Measurements from ENCODE around the gene WHAMM. TPM values are rescaled to one million over a fixed set of nuclear protein-coding genes. Genes with fewer than 3 reads are reported as not detected.

Gene WHAMM
- total and polyA plus RNA-seq, 2 experiments from 2014 or later, result 3.0 to 3.6 TPM

GRCh38 chr15:82778755-82779154, 30.7 kb upstream of the WHAMM start:
- H3K9ac ChIP-seq, result no peak overlapping the region
- H3K36me3 ChIP-seq (ENCODE audit: low read depth), result no peaks in the 10 kb centered on the region
- no peaks in the 10 kb centered on the region for H3K4me1 ChIP-seq (ENCODE audit: insufficient read depth)
- H2AFZ ChIP-seq, result no peak overlapping the region
- H3F3A ChIP-seq (ENCODE audit: insufficient read depth), result no peaks in the 10 kb centered on the region
- no peak overlapping the region for H3K27ac ChIP-seq
- no peaks in the 10 kb centered on the region for H3K27me3 ChIP-seq (replicated peaks; ENCODE audit: insufficient read depth)
- H3K9me2 ChIP-seq (ENCODE audit: insufficient read depth), result no peaks in the 10 kb centered on the region
- DNase-seq, result no peak
- H3K4me2 ChIP-seq (ENCODE audit: unreplicated experiment), result no peak overlapping the region
- no peak for TF ChIP-seq EZH2 (IDR thresholded peaks at IDR 0.05; ENCODE audit: insufficient read depth, poor library complexity, severe bottlenecking)
- no peak for TF ChIP-seq EZH2phosphoT487 (IDR thresholded peaks at IDR 0.05; ENCODE audit: insufficient read depth, low read depth)
- H4K20me1 ChIP-seq (ENCODE audit: insufficient read depth), result no peaks in the 10 kb centered on the region
- no peaks in the 10 kb centered on the region for H3K79me2 ChIP-seq (ENCODE audit: insufficient read depth)
- no peaks in the 10 kb centered on the region for H3K9me3 ChIP-seq (ENCODE audit: low read depth)
- no peak overlapping the region for H3K4me3 ChIP-seq
- in situ Hi-C loops (cut with MboI), result no loop called here
- WGBS, 2 experiments (ENCODE audit: low coverage in 1 of 2, low lambda C conversion rate in 2 of 2, missing lambda C conversion rate in 2 of 2), result 50 to 63% methylated on average over 3 of the region's 3 CpGs

GRCh38 chr15:82781349-82781748, 28.1 kb upstream of the WHAMM start:
- TF ChIP-seq EZH2 (IDR thresholded peaks at IDR 0.05; ENCODE audit: insufficient read depth, poor library complexity, severe bottlenecking), result no peak
- Histone ChIP-seq H3K4me2 (ENCODE audit: unreplicated experiment) (no peak overlapping the region), H2AFZ (no peak overlapping the region), H3K4me3 (no peak overlapping the region), H3K9me2 (ENCODE audit: insufficient read depth) (no peaks in the 10 kb centered on the region), H3K9me3 (ENCODE audit: low read depth) (no peaks in the 10 kb centered on the region), H3K27ac (no peak overlapping the region), H3K79me2 (ENCODE audit: insufficient read depth) (no peaks in the 10 kb centered on the region), H3K9ac (no peak overlapping the region), H3K36me3 (ENCODE audit: low read depth) (no peaks in the 10 kb centered on the region), H3K27me3 (replicated peaks; ENCODE audit: insufficient read depth) (no peaks in the 10 kb centered on the region), H3F3A (ENCODE audit: insufficient read depth) (no peaks in the 10 kb centered on the region), H3K4me1 (ENCODE audit: insufficient read depth) (no peaks in the 10 kb centered on the region), H4K20me1 (ENCODE audit: insufficient read depth) (no peaks in the 10 kb centered on the region)
- in situ Hi-C loops (cut with MboI), result no loop called here
- WGBS, 2 experiments (ENCODE audit: low coverage in 1 of 2, low lambda C conversion rate in 2 of 2, missing lambda C conversion rate in 2 of 2), result 43 to 53% methylated on average over 4 of the region's 4 CpGs
- DNase-seq, result no peak

- Histone ChIP-seq H2AFZ (no peak overlapping the region), H3K9ac (no peak overlapping the region), H3K9me3 (ENCODE audit: low read depth) (no peaks in the 10 kb centered on the region), H3K36me3 (ENCODE audit: low read depth) (no peaks in the 10 kb centered on the region), H4K20me1 (ENCODE audit: insufficient read depth) (no peaks in the 10 kb centered on the region), H3K27me3 (replicated peaks; ENCODE audit: insufficient read depth) (no peaks in the 10 kb centered on the region), H3K4me3 (no peak overlapping the region), H3K9me2 (ENCODE audit: insufficient read depth) (no peaks in the 10 kb centered on the region), H3K27ac (no peak overlapping the region), H3K79me2 (ENCODE audit: insufficient read depth) (no peaks in the 10 kb centered on the region), H3K4me2 (ENCODE audit: unreplicated experiment) (no peak overlapping the region), H3K4me1 (ENCODE audit: insufficient read depth) (no peaks in the 10 kb centered on the region), H3F3A (ENCODE audit: insufficient read depth) (no peaks in the 10 kb centered on the region)
- WGBS, 2 experiments (ENCODE audit: low coverage in 1 of 2, low lambda C conversion rate in 2 of 2, missing lambda C conversion rate in 2 of 2), result 53 to 56% methylated on average over 2 of the region's 2 CpGs
- no peak for DNase-seq
- no peak for TF ChIP-seq EZH2 (IDR thresholded peaks at IDR 0.05; ENCODE audit: insufficient read depth, poor library complexity, severe bottlenecking)
- TF ChIP-seq EZH2phosphoT487 (IDR thresholded peaks at IDR 0.05; ENCODE audit: insufficient read depth, low read depth), result no peak
- in situ Hi-C loops (cut with MboI), result no loop called here
These were observed 20.9 kb upstream of the WHAMM start for GRCh38 chr15:82788496-82788895.

- in situ Hi-C loops (cut with MboI), result no loop called here
- no peaks in the 10 kb centered on the region for H3K79me2 ChIP-seq (ENCODE audit: insufficient read depth)
- H3F3A ChIP-seq (ENCODE audit: insufficient read depth), result no peaks in the 10 kb centered on the region
- no peaks in the 10 kb centered on the region for H3K9me2 ChIP-seq (ENCODE audit: insufficient read depth)
- no peaks in the 10 kb centered on the region for H3K36me3 ChIP-seq (ENCODE audit: low read depth)
- H3K4me3 ChIP-seq, result no peak overlapping the region
- H3K9me3 ChIP-seq (ENCODE audit: low read depth), result no peaks in the 10 kb centered on the region
- 77 to 92% methylated on average over 1 of the region's 1 CpG for WGBS, 2 experiments (ENCODE audit: low coverage in 1 of 2, low lambda C conversion rate in 2 of 2, missing lambda C conversion rate in 2 of 2)
- no peak overlapping the region for H3K4me2 ChIP-seq (ENCODE audit: unreplicated experiment)
- H3K27me3 ChIP-seq (replicated peaks; ENCODE audit: insufficient read depth), result no peaks in the 10 kb centered on the region
- no peaks in the 10 kb centered on the region for H4K20me1 ChIP-seq (ENCODE audit: insufficient read depth)
- DNase-seq, result peak; percentile 23
- H3K4me1 ChIP-seq (ENCODE audit: insufficient read depth), result no peaks in the 10 kb centered on the region
- no peak overlapping the region for H2AFZ ChIP-seq
- H3K9ac ChIP-seq, result no peak overlapping the region
- TF ChIP-seq EZH2phosphoT487 (IDR thresholded peaks at IDR 0.05; ENCODE audit: insufficient read depth, low read depth), result no peak
- no peak overlapping the region for H3K27ac ChIP-seq
These were observed 19.9 kb upstream of the WHAMM start for GRCh38 chr15:82789491-82789890.

- 77 to 86% methylated on average over 7 to 11 of the region's 11 CpGs for WGBS, 2 experiments (ENCODE audit: low coverage in 1 of 2, low lambda C conversion rate in 2 of 2, missing lambda C conversion rate in 2 of 2)
- no peak overlapping the region for H3K27ac ChIP-seq
- no peaks in the 10 kb centered on the region for H3K27me3 ChIP-seq (replicated peaks; ENCODE audit: insufficient read depth)
- no peaks in the 10 kb centered on the region for H3K9me3 ChIP-seq (ENCODE audit: low read depth)
- no peaks in the 10 kb centered on the region for H3K4me1 ChIP-seq (ENCODE audit: insufficient read depth)
- no peaks in the 10 kb centered on the region for H3K36me3 ChIP-seq (ENCODE audit: low read depth)
- in situ Hi-C loops (cut with MboI), result no loop called here
- TF ChIP-seq EZH2phosphoT487 (IDR thresholded peaks at IDR 0.05; ENCODE audit: insufficient read depth, low read depth) (no peak), EZH2 (IDR thresholded peaks at IDR 0.05; ENCODE audit: insufficient read depth, poor library complexity, severe bottlenecking) (no peak)
- H3K9me2 ChIP-seq (ENCODE audit: insufficient read depth), result no peaks in the 10 kb centered on the region
- H3K79me2 ChIP-seq (ENCODE audit: insufficient read depth), result no peaks in the 10 kb centered on the region
- H2AFZ ChIP-seq, result no peak overlapping the region
- no peaks in the 10 kb centered on the region for H3F3A ChIP-seq (ENCODE audit: insufficient read depth)
- H3K4me3 ChIP-seq, result no peak overlapping the region
- no peak overlapping the region for H3K4me2 ChIP-seq (ENCODE audit: unreplicated experiment)
- H3K9ac ChIP-seq, result no peak overlapping the region
- DNase-seq, result no peak
- no peaks in the 10 kb centered on the region for H4K20me1 ChIP-seq (ENCODE audit: insufficient read depth)
These were observed 19.1 kb upstream of the WHAMM start for GRCh38 chr15:82790321-82790720.
